ENCODE results near the gene HYCC1.

HYCC1 gene

GRCh38 chr7:23002698-23003097 is 11.2 kb downstream of the HYCC1 start:
- Histone ChIP-seq H3K36me3 (ENCODE audit: control insufficient read depth in 1 of 2, insufficient read depth in 2 of 2, low read length in 2 of 2) (no peaks in the 10 kb centered on the region), H3K9ac (ENCODE audit: low read depth in 1 of 2, low read length in 2 of 2) (no peak overlapping the region), H3K4me1 (ENCODE audit: control insufficient read depth in 1 of 2, insufficient read depth in 2 of 2, low read length in 2 of 2) (peaks cover 0 to 3% of the 10 kb centered on the region in 2 donors), H3K4me3 (ENCODE audit: low read depth in 1 of 2, low read length in 2 of 2) (no peak overlapping the region), H3K27me3 (ENCODE audit: control insufficient read depth in 1 of 2, insufficient read depth in 2 of 2, low read length in 2 of 2) (no peaks in the 10 kb centered on the region), H3K9me3 (ENCODE audit: control insufficient read depth in 1 of 2, low read length in 2 of 2) (no peaks in the 10 kb centered on the region), H3K27ac (ENCODE audit: low read depth, low read length) (no peak overlapping the region)

GRCh38 chr7:23001610-23002009 is 12.3 kb downstream of the HYCC1 start:
- H3K4me1 ChIP-seq (ENCODE audit: control insufficient read depth in 1 of 2, insufficient read depth in 2 of 2, low read length in 2 of 2): peaks cover 0 to 3% of the 10 kb centered on the region in 2 donors
- H3K4me3 ChIP-seq (ENCODE audit: low read depth in 1 of 2, low read length in 2 of 2): no peak overlapping the region
- H3K9ac ChIP-seq (ENCODE audit: low read depth in 1 of 2, low read length in 2 of 2): no peak overlapping the region
- H3K36me3 ChIP-seq (ENCODE audit: control insufficient read depth in 1 of 2, insufficient read depth in 2 of 2, low read length in 2 of 2): no peaks in the 10 kb centered on the region
- no peak overlapping the region for H3K27ac ChIP-seq (ENCODE audit: low read depth, low read length)
- no peaks in the 10 kb centered on the region for H3K9me3 ChIP-seq (ENCODE audit: control insufficient read depth in 1 of 2, low read length in 2 of 2)
- no peaks in the 10 kb centered on the region for H3K27me3 ChIP-seq (ENCODE audit: control insufficient read depth in 1 of 2, insufficient read depth in 2 of 2, low read length in 2 of 2)

GRCh38 chr7:23000597-23001360 is 13.2 kb downstream of the HYCC1 start:
- H3K9ac ChIP-seq (ENCODE audit: low read depth in 1 of 2, low read length in 2 of 2): no peak overlapping the region
- no peaks in the 10 kb centered on the region for H3K9me3 ChIP-seq (ENCODE audit: control insufficient read depth in 1 of 2, low read length in 2 of 2)
- H3K27ac ChIP-seq (ENCODE audit: low read depth, low read length): no peak overlapping the region
- H3K36me3 ChIP-seq (ENCODE audit: control insufficient read depth in 1 of 2, insufficient read depth in 2 of 2, low read length in 2 of 2): no peaks in the 10 kb centered on the region
- peaks cover 0 to 3% of the 10 kb centered on the region in 2 donors for H3K4me1 ChIP-seq (ENCODE audit: control insufficient read depth in 1 of 2, insufficient read depth in 2 of 2, low read length in 2 of 2)
- H3K4me3 ChIP-seq (ENCODE audit: low read depth in 1 of 2, low read length in 2 of 2): no peak overlapping the region
- H3K27me3 ChIP-seq (ENCODE audit: control insufficient read depth in 1 of 2, insufficient read depth in 2 of 2, low read length in 2 of 2): no peaks in the 10 kb centered on the region

GRCh38 chr7:22998519-22998896 is 15.4 kb downstream of the HYCC1 start:
- H3K36me3 ChIP-seq (ENCODE audit: control insufficient read depth in 1 of 2, insufficient read depth in 2 of 2, low read length in 2 of 2): no peaks in the 10 kb centered on the region
- no peaks in the 10 kb centered on the region for H3K9me3 ChIP-seq (ENCODE audit: control insufficient read depth in 1 of 2, low read length in 2 of 2)
- peaks cover 0 to under 1% of the 10 kb centered on the region in 2 donors for H3K4me1 ChIP-seq (ENCODE audit: control insufficient read depth in 1 of 2, insufficient read depth in 2 of 2, low read length in 2 of 2)

GRCh38 chr7:22997871-22998518 is 15.9 kb downstream of the HYCC1 start:
- Histone ChIP-seq H3K27ac (ENCODE audit: low read depth, low read length) (no peak overlapping the region), H3K27me3 (ENCODE audit: control insufficient read depth in 1 of 2, insufficient read depth in 2 of 2, low read length in 2 of 2) (no peaks in the 10 kb centered on the region), H3K4me3 (ENCODE audit: low read depth in 1 of 2, low read length in 2 of 2) (no peak overlapping the region), H3K9me3 (ENCODE audit: control insufficient read depth in 1 of 2, low read length in 2 of 2) (no peaks in the 10 kb centered on the region), H3K4me1 (ENCODE audit: control insufficient read depth in 1 of 2, insufficient read depth in 2 of 2, low read length in 2 of 2) (no peaks in the 10 kb centered on the region), H3K36me3 (ENCODE audit: control insufficient read depth in 1 of 2, insufficient read depth in 2 of 2, low read length in 2 of 2) (no peaks in the 10 kb centered on the region), H3K9ac (ENCODE audit: low read depth in 1 of 2, low read length in 2 of 2) (no peak overlapping the region)

More at GRCh38 chr7:22998519-22998896, 15.4 kb downstream of the HYCC1 start:
- Histone ChIP-seq H3K4me3 (ENCODE audit: low read depth in 1 of 2, low read length in 2 of 2) (no peak overlapping the region), H3K27ac (ENCODE audit: low read depth, low read length) (no peak overlapping the region), H3K9ac (ENCODE audit: low read depth in 1 of 2, low read length in 2 of 2) (no peak overlapping the region), H3K27me3 (ENCODE audit: control insufficient read depth in 1 of 2, insufficient read depth in 2 of 2, low read length in 2 of 2) (no peaks in the 10 kb centered on the region)

- no peaks in the 10 kb centered on the region for H3K36me3 ChIP-seq (ENCODE audit: control insufficient read depth in 1 of 2, insufficient read depth in 2 of 2, low read length in 2 of 2)
- no peak overlapping the region for H3K4me3 ChIP-seq (ENCODE audit: low read depth in 1 of 2, low read length in 2 of 2)
- no peaks in the 10 kb centered on the region for H3K27me3 ChIP-seq (ENCODE audit: control insufficient read depth in 1 of 2, insufficient read depth in 2 of 2, low read length in 2 of 2)
- H3K27ac ChIP-seq (ENCODE audit: low read depth, low read length): no peak overlapping the region
- H3K9me3 ChIP-seq (ENCODE audit: control insufficient read depth in 1 of 2, low read length in 2 of 2): no peaks in the 10 kb centered on the region
- no peak overlapping the region for H3K9ac ChIP-seq (ENCODE audit: low read depth in 1 of 2, low read length in 2 of 2)
- no peaks in the 10 kb centered on the region for H3K4me1 ChIP-seq (ENCODE audit: control insufficient read depth in 1 of 2, insufficient read depth in 2 of 2, low read length in 2 of 2)
Observed at GRCh38 chr7:22996470-22996869, 17.5 kb downstream of the HYCC1 start.

- Histone ChIP-seq H3K27me3 (ENCODE audit: control insufficient read depth in 1 of 2, insufficient read depth in 2 of 2, low read length in 2 of 2) (no peaks in the 10 kb centered on the region), H3K36me3 (ENCODE audit: control insufficient read depth in 1 of 2, insufficient read depth in 2 of 2, low read length in 2 of 2) (no peaks in the 10 kb centered on the region), H3K4me3 (ENCODE audit: low read depth in 1 of 2, low read length in 2 of 2) (no peak overlapping the region), H3K9me3 (ENCODE audit: control insufficient read depth in 1 of 2, low read length in 2 of 2) (no peaks in the 10 kb centered on the region), H3K9ac (ENCODE audit: low read depth in 1 of 2, low read length in 2 of 2) (no peak overlapping the region), H3K27ac (ENCODE audit: low read depth, low read length) (no peak overlapping the region), H3K4me1 (ENCODE audit: control insufficient read depth in 1 of 2, insufficient read depth in 2 of 2, low read length in 2 of 2) (no peaks in the 10 kb centered on the region)
Observed at GRCh38 chr7:22995011-22995410, 18.9 kb downstream of the HYCC1 start.

- Histone ChIP-seq H3K36me3 (ENCODE audit: control insufficient read depth in 1 of 2, insufficient read depth in 2 of 2, low read length in 2 of 2) (no peaks in the 10 kb centered on the region), H3K9ac (ENCODE audit: low read depth in 1 of 2, low read length in 2 of 2) (no peak overlapping the region), H3K4me1 (ENCODE audit: control insufficient read depth in 1 of 2, insufficient read depth in 2 of 2, low read length in 2 of 2) (no peaks in the 10 kb centered on the region), H3K27ac (ENCODE audit: low read depth, low read length) (no peak overlapping the region), H3K9me3 (ENCODE audit: control insufficient read depth in 1 of 2, low read length in 2 of 2) (no peaks in the 10 kb centered on the region), H3K4me3 (ENCODE audit: low read depth in 1 of 2, low read length in 2 of 2) (no peak overlapping the region), H3K27me3 (ENCODE audit: control insufficient read depth in 1 of 2, insufficient read depth in 2 of 2, low read length in 2 of 2) (no peaks in the 10 kb centered on the region)
Observed at GRCh38 chr7:22992874-22993840, 20.8 kb downstream of the HYCC1 start.

GRCh38 chr7:22990588-22990949 is 23.4 kb downstream of the HYCC1 start:
- Histone ChIP-seq H3K9ac (ENCODE audit: low read depth in 1 of 2, low read length in 2 of 2) (no peak overlapping the region), H3K9me3 (ENCODE audit: control insufficient read depth in 1 of 2, low read length in 2 of 2) (no peaks in the 10 kb centered on the region), H3K27me3 (ENCODE audit: control insufficient read depth in 1 of 2, insufficient read depth in 2 of 2, low read length in 2 of 2) (no peaks in the 10 kb centered on the region), H3K4me1 (ENCODE audit: control insufficient read depth in 1 of 2, insufficient read depth in 2 of 2, low read length in 2 of 2) (no peaks in the 10 kb centered on the region), H3K4me3 (ENCODE audit: low read depth in 1 of 2, low read length in 2 of 2) (no peak overlapping the region), H3K27ac (ENCODE audit: low read depth, low read length) (no peak overlapping the region), H3K36me3 (ENCODE audit: control insufficient read depth in 1 of 2, insufficient read depth in 2 of 2, low read length in 2 of 2) (no peaks in the 10 kb centered on the region)
